Stimulated activated naive CD8-positive, alpha-beta T cell treated with anti-CD3 and anti-CD28 coated beads, Interleukin-15, Interleukin-2, amounts not matched to agents 100 ng/mL and 50 ng/mL, for 24 hours (primary cell): ENCODE data around the gene SCIMP.
"Not testable (repeated sequence)": the region's sequence is repeated elsewhere in the genome, so short reads cannot be mapped to it uniquely, and the experiment has no call there.

Experiments used
- H3K27ac Mint-ChIP-seq: one replicate; pipeline ENCODE4 v1.8.0; 2021; ENCODE audit warnings: mild to moderate bottlenecking, mixed read lengths
- H3K27me3 Mint-ChIP-seq: one replicate; pipeline ENCODE4 v1.8.0; 2021; ENCODE audit warnings: mixed read lengths
- H3K36me3 Mint-ChIP-seq: one replicate; pipeline ENCODE4 v1.8.0; 2021; ENCODE audit warnings: low read depth, mixed read lengths
- H3K4me1 Mint-ChIP-seq: one replicate; pipeline ENCODE4 v1.8.0; 2021; ENCODE audit warnings: low read depth, mixed read lengths
- H3K4me3 Mint-ChIP-seq: one replicate; pipeline ENCODE4 v1.8.0; 2021; ENCODE audit warnings: mild to moderate bottlenecking, mixed read lengths
- H3K9me3 Mint-ChIP-seq: one replicate; pipeline ENCODE4 v1.8.0; 2021; ENCODE audit warnings: mixed read lengths

Gene SCIMP

GRCh38 chr17:5217562-5217961 is 17.1 kb downstream of the SCIMP start:
- not testable (repeated sequence) for H3K9me3 Mint-ChIP-seq, H3K27me3 Mint-ChIP-seq, H3K27ac Mint-ChIP-seq, H3K4me3 Mint-ChIP-seq
- H3K36me3 Mint-ChIP-seq = peaks cover 15% of the 10 kb centered on the region
- H3K4me1 Mint-ChIP-seq = peaks cover 18% of the 10 kb centered on the region

- Mint-ChIP-seq H3K27ac (peak overlapping the region; percentile 56), H3K4me3 (no peak overlapping the region)
Measured at GRCh38 chr17:5211458-5211857, 23.2 kb downstream of the SCIMP start.

GRCh38 chr17:5210614-5211252 is 23.9 kb downstream of the SCIMP start:
- peak overlapping the region; percentile 71 for H3K27ac Mint-ChIP-seq
- peaks cover 25% of the 10 kb centered on the region for H3K4me1 Mint-ChIP-seq
- no peak overlapping the region for H3K4me3 Mint-ChIP-seq
- H3K36me3 Mint-ChIP-seq = peaks cover 11% of the 10 kb centered on the region
- H3K9me3 Mint-ChIP-seq = no peaks in the 10 kb centered on the region
- H3K27me3 Mint-ChIP-seq = no peaks in the 10 kb centered on the region

More at GRCh38 chr17:5211458-5211857, 23.2 kb downstream of the SCIMP start:
- H3K27me3 Mint-ChIP-seq = no peaks in the 10 kb centered on the region
- H3K36me3 Mint-ChIP-seq = peaks cover 11% of the 10 kb centered on the region
- H3K4me1 Mint-ChIP-seq = peaks cover 25% of the 10 kb centered on the region
- no peaks in the 10 kb centered on the region for H3K9me3 Mint-ChIP-seq

- Mint-ChIP-seq H3K4me1 (peaks cover 25% of the 10 kb centered on the region), H3K36me3 (peaks cover 11% of the 10 kb centered on the region), H3K9me3 (no peaks in the 10 kb centered on the region), H3K4me3 (no peak overlapping the region), H3K27me3 (no peaks in the 10 kb centered on the region), H3K27ac (peak overlapping the region; percentile 71)
Measured at GRCh38 chr17:5210091-5210490, 24.6 kb downstream of the SCIMP start.

GRCh38 chr17:5209396-5209795 is 25.3 kb downstream of the SCIMP start:
- Mint-ChIP-seq H3K36me3 (peaks cover 6% of the 10 kb centered on the region), H3K4me3 (no peak overlapping the region), H3K4me1 (peaks cover 25% of the 10 kb centered on the region), H3K9me3 (no peaks in the 10 kb centered on the region), H3K27me3 (no peaks in the 10 kb centered on the region), H3K27ac (no peak overlapping the region)

GRCh38 chr17:5203908-5204294 is 30.8 kb downstream of the SCIMP start:
- Mint-ChIP-seq H3K4me1 (peaks cover 13% of the 10 kb centered on the region), H3K9me3 (no peaks in the 10 kb centered on the region), H3K27ac (no peak overlapping the region), H3K4me3 (no peak overlapping the region), H3K27me3 (no peaks in the 10 kb centered on the region), H3K36me3 (peaks cover 5% of the 10 kb centered on the region)

- Mint-ChIP-seq H3K9me3 (no peaks in the 10 kb centered on the region), H3K4me1 (peaks cover 16% of the 10 kb centered on the region), H3K27me3 (no peaks in the 10 kb centered on the region), H3K27ac (no peak overlapping the region), H3K4me3 (no peak overlapping the region), H3K36me3 (peaks cover 5% of the 10 kb centered on the region)
Measured at GRCh38 chr17:5203178-5203907, 31.3 kb downstream of the SCIMP start.

- no peaks in the 10 kb centered on the region for H3K9me3 Mint-ChIP-seq
- H3K4me1 Mint-ChIP-seq = peaks cover 25% of the 10 kb centered on the region
- H3K4me3 Mint-ChIP-seq = no peak overlapping the region
- H3K36me3 Mint-ChIP-seq = peaks cover 5% of the 10 kb centered on the region
- no peak overlapping the region for H3K27ac Mint-ChIP-seq
- no peaks in the 10 kb centered on the region for H3K27me3 Mint-ChIP-seq
Measured at GRCh38 chr17:5201011-5201410, 33.6 kb downstream of the SCIMP start.

GRCh38 chr17:5200360-5200759 is 34.3 kb downstream of the SCIMP start:
- Mint-ChIP-seq H3K27ac (no peak overlapping the region), H3K36me3 (peaks cover 5% of the 10 kb centered on the region), H3K9me3 (no peaks in the 10 kb centered on the region), H3K27me3 (no peaks in the 10 kb centered on the region), H3K4me1 (peaks cover 25% of the 10 kb centered on the region), H3K4me3 (no peak overlapping the region)

GRCh38 chr17:5198472-5198871 is 36.2 kb downstream of the SCIMP start:
- Mint-ChIP-seq H3K27ac (no peak overlapping the region), H3K36me3 (no peaks in the 10 kb centered on the region), H3K4me1 (peaks cover 18% of the 10 kb centered on the region), H3K4me3 (no peak overlapping the region), H3K9me3 (no peaks in the 10 kb centered on the region), H3K27me3 (no peaks in the 10 kb centered on the region)

- Mint-ChIP-seq H3K36me3 (peaks cover 21% of the 10 kb centered on the region), H3K9me3 (peaks cover 4% of the 10 kb centered on the region), H3K27me3 (no peaks in the 10 kb centered on the region), H3K4me1 (peaks cover 47% of the 10 kb centered on the region), H3K27ac (no peak overlapping the region), H3K4me3 (no peak overlapping the region)
Measured at GRCh38 chr17:5194346-5194745, 40.3 kb downstream of the SCIMP start.

GRCh38 chr17:5191541-5192417 is 42.9 kb downstream of the SCIMP start, which contains the start of gene ZNF594:
ZNF594 (minus strand) TSS chr17:5191868; CDS start chr17:5184256, 7,612 bp downstream.
- H3K4me1 Mint-ChIP-seq = peaks cover 39% of the 10 kb centered on the region
- H3K36me3 Mint-ChIP-seq = peaks cover 40% of the 10 kb centered on the region
- H3K9me3 Mint-ChIP-seq = peaks cover 15% of the 10 kb centered on the region
- H3K27me3 Mint-ChIP-seq = no peaks in the 10 kb centered on the region
- H3K27ac Mint-ChIP-seq = peak within 1 kb of the TSS; percentile 91
- peak within 1 kb of the TSS; percentile 94 for H3K4me3 Mint-ChIP-seq

GRCh38 chr17:5184288-5184687 is 50.4 kb downstream of the SCIMP start:
- H3K27ac Mint-ChIP-seq = no peak overlapping the region
- no peak overlapping the region for H3K4me3 Mint-ChIP-seq
- no peaks in the 10 kb centered on the region for H3K27me3 Mint-ChIP-seq
- H3K4me1 Mint-ChIP-seq = peaks cover 4% of the 10 kb centered on the region
- peaks cover 89% of the 10 kb centered on the region for H3K36me3 Mint-ChIP-seq
- H3K9me3 Mint-ChIP-seq = peaks cover 57% of the 10 kb centered on the region

GRCh38 chr17:5183410-5183793 is 51.3 kb downstream of the SCIMP start:
- peaks cover 3% of the 10 kb centered on the region for H3K4me1 Mint-ChIP-seq
- H3K4me3 Mint-ChIP-seq = no peak overlapping the region
- H3K27ac Mint-ChIP-seq = no peak overlapping the region
- peaks cover 96% of the 10 kb centered on the region for H3K36me3 Mint-ChIP-seq
- peaks cover 56% of the 10 kb centered on the region for H3K9me3 Mint-ChIP-seq
- H3K27me3 Mint-ChIP-seq = no peaks in the 10 kb centered on the region
